Stimulated activated naive CD8-positive, alpha-beta T cell treated with anti-CD3 and anti-CD28 coated beads, Interleukin-15, amount 100 ng/mL, for 72 hours (primary cell): ENCODE data around the gene GGCX.
"Not testable (repeated sequence)": the region's sequence is repeated elsewhere in the genome, so short reads cannot be mapped to it uniquely, and the experiment has no call there.

Experiments used
- ATAC-seq: fragments of 150-1000 bp; cut with Tn5 transposase; 2 replicates; pipeline ENCODE4 v1.10.0; 2021; ENCODE audit warnings: mild to moderate bottlenecking, moderate library complexity
- DNase-seq, 2 donors: peaks; one replicate each; pipeline ENCODE4 v3.0.0; 2021 to 2022
- H3K27ac Mint-ChIP-seq, 2 donors: one replicate each; pipeline ENCODE4 v1.8.0; 2022; ENCODE audit warnings: mild to moderate bottlenecking in 2 of 2, mixed read lengths in 2 of 2, moderate library complexity in 2 of 2
- H3K27me3 Mint-ChIP-seq: one replicate; pipeline ENCODE4 v1.8.0; 2022; ENCODE audit warnings: mixed read lengths
- H3K4me1 Mint-ChIP-seq: one replicate; pipeline ENCODE4 v1.8.0; 2022; ENCODE audit warnings: mild to moderate bottlenecking, mixed read lengths
- H3K4me3 Mint-ChIP-seq, 2 donors: one replicate each; pipeline ENCODE4 v1.8.0; 2022; ENCODE audit warnings: mild to moderate bottlenecking in 2 of 2, mixed read lengths in 2 of 2, moderate library complexity in 1 of 2
- H3K9me3 Mint-ChIP-seq, 2 donors: one replicate each; pipeline ENCODE4 v1.8.0; 2022; ENCODE audit warnings: mixed read lengths in 2 of 2

GGCX gene

GRCh38 chr2:85561280-85562212, at the start of gene GGCX:
GGCX (minus strand) TSS chr2:85561493; CDS start chr2:85561428, 65 bp downstream.
- peak within 1 kb of the TSS; percentile 95 to 97 for H3K27ac Mint-ChIP-seq
- no peaks in the 10 kb centered on the region for H3K27me3 Mint-ChIP-seq
- peak; percentile 97 for ATAC-seq
- no peaks in the 10 kb centered on the region for H3K9me3 Mint-ChIP-seq
- H3K4me3 Mint-ChIP-seq, result peak within 1 kb of the TSS; percentile 90 to 99
- peaks cover 55% of the 10 kb centered on the region for H3K4me1 Mint-ChIP-seq
- peak; percentile 88 to 93 for DNase-seq

- H3K27me3 Mint-ChIP-seq, result no peaks in the 10 kb centered on the region
- ATAC-seq (no peak), DNase-seq (no peak)
- H3K4me3 Mint-ChIP-seq, result peak overlapping the region in 1 of 2 donors; percentile 22
- H3K9me3 Mint-ChIP-seq, result no peaks in the 10 kb centered on the region
- H3K4me1 Mint-ChIP-seq, result peaks cover 43% of the 10 kb centered on the region
- peak overlapping the region in 1 of 2 donors; percentile 69 for H3K27ac Mint-ChIP-seq
These were observed 46.2 kb upstream of the GGCX start for GRCh38 chr2:85607268-85608215.

- H3K4me3 Mint-ChIP-seq, result no peak overlapping the region
- H3K27ac Mint-ChIP-seq, result no peak overlapping the region
- ATAC-seq, result no peak
- no peak for DNase-seq
- H3K9me3 Mint-ChIP-seq, result no peaks in the 10 kb centered on the region
- peaks cover 53% of the 10 kb centered on the region for H3K4me1 Mint-ChIP-seq
- H3K27me3 Mint-ChIP-seq, result no peaks in the 10 kb centered on the region
These were observed 44.8 kb upstream of the GGCX start for GRCh38 chr2:85606116-85606455.

- no peak for ATAC-seq
- Mint-ChIP-seq H3K27me3 (no peaks in the 10 kb centered on the region), H3K27ac (no peak overlapping the region), H3K4me1 (peaks cover 54% of the 10 kb centered on the region), H3K4me3 (no peak overlapping the region), H3K9me3 (no peaks in the 10 kb centered on the region)
- DNase-seq, result no peak
These were observed 44.3 kb upstream of the GGCX start for GRCh38 chr2:85605406-85606115.

- H3K4me3 Mint-ChIP-seq, result no peak overlapping the region
- ATAC-seq (no peak), DNase-seq (no peak)
- H3K9me3 Mint-ChIP-seq, result no peaks in the 10 kb centered on the region
- H3K27ac Mint-ChIP-seq, result no peak overlapping the region
- H3K4me1 Mint-ChIP-seq, result peaks cover 53% of the 10 kb centered on the region
- no peaks in the 10 kb centered on the region for H3K27me3 Mint-ChIP-seq
These were observed 43.5 kb upstream of the GGCX start for GRCh38 chr2:85604568-85605339.

GRCh38 chr2:85604133-85604444, 42.8 kb upstream of the GGCX start:
- not testable (repeated sequence) for DNase-seq, H3K27ac Mint-ChIP-seq, H3K9me3 Mint-ChIP-seq, H3K27me3 Mint-ChIP-seq, ATAC-seq
- Mint-ChIP-seq H3K4me3 (peak overlapping the region; percentile 85 to 92), H3K4me1 (peaks cover 55% of the 10 kb centered on the region)

- H3K4me3 Mint-ChIP-seq, result peak within 1 kb of the TSS; percentile 88 to 92
- DNase-seq (peak; percentile 86 to 87), ATAC-seq (peak; percentile 95)
- H3K4me1 Mint-ChIP-seq, result peaks cover 52% of the 10 kb centered on the region
- peak within 1 kb of the TSS; percentile 70 to 87 for H3K27ac Mint-ChIP-seq
- H3K27me3 Mint-ChIP-seq, result no peaks in the 10 kb centered on the region
- H3K9me3 Mint-ChIP-seq, result no peaks in the 10 kb centered on the region
These were observed 41.4 kb upstream of the GGCX start, which contains the start of gene TMEM150A for GRCh38 chr2:85602476-85603234. TMEM150A (minus strand) TSS chr2:85602698; CDS start chr2:85601948, 750 bp downstream.

- peak; percentile 27 for ATAC-seq
- Mint-ChIP-seq H3K27ac (peak overlapping the region; percentile 46 to 87), H3K27me3 (no peaks in the 10 kb centered on the region), H3K4me3 (peak overlapping the region; percentile 81 to 88), H3K4me1 (peaks cover 59% of the 10 kb centered on the region), H3K9me3 (no peaks in the 10 kb centered on the region)
- no peak for DNase-seq
These were observed 40.6 kb upstream of the GGCX start for GRCh38 chr2:85601771-85602475.

GRCh38 chr2:85600951-85601770, 39.9 kb upstream of the GGCX start:
- peak overlapping the region; percentile 81 to 88 for H3K4me3 Mint-ChIP-seq

GRCh38 chr2:85600235-85600575, 38.9 kb upstream of the GGCX start:
- ATAC-seq (no peak), DNase-seq (no peak)
- H3K9me3 Mint-ChIP-seq, result no peaks in the 10 kb centered on the region
- H3K4me1 Mint-ChIP-seq, result peaks cover 73% of the 10 kb centered on the region
- H3K27me3 Mint-ChIP-seq, result no peaks in the 10 kb centered on the region
- H3K4me3 Mint-ChIP-seq, result no peak overlapping the region
- peak overlapping the region in 1 of 2 donors; percentile 48 for H3K27ac Mint-ChIP-seq

More at GRCh38 chr2:85600951-85601770, 39.9 kb upstream of the GGCX start:
- ATAC-seq, result no peak
- Mint-ChIP-seq H3K9me3 (no peaks in the 10 kb centered on the region), H3K27me3 (no peaks in the 10 kb centered on the region), H3K27ac (peak overlapping the region in 1 of 2 donors; percentile 87), H3K4me1 (peaks cover 66% of the 10 kb centered on the region)
- no peak for DNase-seq

- H3K9me3 Mint-ChIP-seq, result no peaks in the 10 kb centered on the region
- peaks cover 75% of the 10 kb centered on the region for H3K4me1 Mint-ChIP-seq
- peak overlapping the region in 1 of 2 donors; percentile 74 for H3K27ac Mint-ChIP-seq
- H3K27me3 Mint-ChIP-seq, result no peaks in the 10 kb centered on the region
- H3K4me3 Mint-ChIP-seq, result no peak overlapping the region
- no peak for DNase-seq
- no peak for ATAC-seq
These were observed 38.4 kb upstream of the GGCX start for GRCh38 chr2:85599468-85600234.

- Mint-ChIP-seq H3K27me3 (no peaks in the 10 kb centered on the region), H3K9me3 (no peaks in the 10 kb centered on the region), H3K4me1 (peaks cover 79% of the 10 kb centered on the region), H3K4me3 (no peak overlapping the region), H3K27ac (peak overlapping the region in 1 of 2 donors; percentile 57)
- no peak for DNase-seq
- ATAC-seq, result no peak
These were observed 37.5 kb upstream of the GGCX start for GRCh38 chr2:85598594-85599340.
